HepG2 (cell line): ENCODE data around the gene MSI2. TPM values are rescaled to one million over a fixed set of nuclear protein-coding genes. Genes with fewer than 3 reads are reported as not detected.

Experiments used
- ATAC-seq: fragments of 200-7000 bp; cut with Tn5 transposase; 3 replicates; pipeline ENCODE4 v1.9.1; 2020; ENCODE audit warnings: mild to moderate bottlenecking, moderate library complexity
- BruUV-seq: library from RNA; stranded (reverse); fragments of 400-500 nt; replicated peaks from 2 replicates; lab custom pipeline; 2021; lab: Mats Ljungman, UMichigan
- CTCF ChIA-PET: fragments of 300-600 bp; formaldehyde crosslinking; extraction: SDS; loops from one replicate; lab custom pipeline; 2021; ENCODE audit warnings: low total read pairs, inconsistent platforms, low intra/inter-chr PET ratio; lab: Yijun Ruan, JAX
- POLR2A ChIA-PET: fragments of 350-600 bp; sonication (Branson Sonifier 250); formaldehyde crosslinking; loops from one replicate; lab custom pipeline; 2020; ENCODE audit warnings: antibody characterized with exemption, inconsistent platforms; lab: Yijun Ruan, JAX
- DNase-seq: peaks from one replicate; pipeline ENCODE4 v3.0.0-alpha.2; 2015; ENCODE audit warnings: low spot score
- FAIRE-seq: peaks from 3 replicates; lab custom pipeline; 2011; peaks lifted over from hg19 to GRCh38; lab: Jason Lieb, UNC
- H2AFZ ChIP-seq: one replicate; pipeline ENCODE4 v1.6.1; 2011; ENCODE audit warnings: low read length, inconsistent platforms
- H3K27ac ChIP-seq: fragments of 300-600 bp; 3 replicates; pipeline ENCODE4 v1.8.0; 2011; ENCODE audit warnings: mixed run types, mild to moderate bottlenecking, mixed read lengths, low read length, inconsistent platforms; ENCODE audit not compliant: insufficient read depth; ENCODE audit errors: extremely low read length
- H3K27me3 ChIP-seq, 2 experiments: fragments of 200-600 bp in 1 of 2; 2 replicates in 1 of 2; 3 replicates in 1 of 2; pipeline versions ENCODE4 v1.6.0 to v1.8.0; 2011; ENCODE audit warnings: low read length in 2 of 2, mild to moderate bottlenecking in 2 of 2, moderate library complexity in 2 of 2, inconsistent platforms in 1 of 2; ENCODE audit not compliant: insufficient read depth in 2 of 2, control insufficient read depth in 1 of 2
- H3K36me3 ChIP-seq, 2 experiments: fragments of 200-600 bp in 1 of 2; replicated peaks in 1 of 2; 2 replicates in 1 of 2; 3 replicates in 1 of 2; pipeline versions ENCODE4 v1.5.1 to v1.8.0; 2011; ENCODE audit warnings: low read length in 2 of 2, inconsistent platforms in 1 of 2; ENCODE audit not compliant: insufficient read depth in 2 of 2, control insufficient read depth in 1 of 2
- H3K4me1 ChIP-seq: 2 replicates; pipeline ENCODE4 v1.5.1; 2012; ENCODE audit warnings: low read length, inconsistent platforms; ENCODE audit not compliant: insufficient read depth
- H3K4me2 ChIP-seq: 2 replicates; pipeline ENCODE4 v1.6.0; 2011; ENCODE audit warnings: low read depth, low read length, inconsistent platforms
- H3K4me3 ChIP-seq, 3 experiments: fragments of 200-600 bp in 1 of 3; sonication (generic), shearing (Covaris generic) in 1 of 3; replicated peaks in 1 of 3; 2 replicates each; pipeline ENCODE4 v1.5.1; 2011 to 2016; ENCODE audit warnings: low read length in 3 of 3, inconsistent platforms in 2 of 3, low read depth in 2 of 3, mild to moderate bottlenecking in 2 of 3, control low read depth in 1 of 3, mixed read lengths in 1 of 3; ENCODE audit not compliant: insufficient read depth in 1 of 3
- H3K79me2 ChIP-seq: one replicate; pipeline ENCODE4 v1.6.1; 2011; ENCODE audit warnings: low read length, inconsistent platforms; ENCODE audit not compliant: insufficient read depth
- H3K9ac ChIP-seq: 2 replicates; pipeline ENCODE4 v1.6.0; 2011; ENCODE audit warnings: mild to moderate bottlenecking, low read depth, low read length, inconsistent platforms; ENCODE audit not compliant: insufficient read depth
- H3K9me3 ChIP-seq: 2 replicates; pipeline ENCODE4 v1.5.1; 2012; ENCODE audit warnings: mild to moderate bottlenecking, low read length
- H4K20me1 ChIP-seq: 2 replicates; pipeline ENCODE4 v1.6.0; 2011; ENCODE audit warnings: inconsistent platforms, mild to moderate bottlenecking, low read length, moderate library complexity; ENCODE audit not compliant: insufficient read depth
- ERF ChIP-seq: IDR thresholded peaks from 2 replicates; pipeline ENCODE4 v1.6.1; 2018; ENCODE audit warnings: missing biosample characterization, missing genetic modification reagents
- FOXA1 ChIP-seq, 2 experiments: fragments of 450-650 bp in 1 of 2; sonication (generic) in 1 of 2; formaldehyde crosslinking in 1 of 2; IDR thresholded peaks; 2 replicates each; pipeline versions ENCODE4 v1.4.0 to v1.6.1; 2016 to 2020; ENCODE audit warnings: missing genetic modification reagents in 1 of 2
- GFI1 ChIP-seq: sonication (generic); formaldehyde crosslinking; IDR thresholded peaks from 2 replicates; pipeline ENCODE4 v1.5.0; 2020; ENCODE audit warnings: missing genetic modification reagents, mild to moderate bottlenecking, borderline replicate concordance
- NCOA1 ChIP-seq: sonication (generic); formaldehyde crosslinking; IDR thresholded peaks from 2 replicates; pipeline ENCODE4 v1.9.0; 2021; ENCODE audit warnings: missing genetic modification reagents
- NFAT5 ChIP-seq: sonication (generic); formaldehyde crosslinking; IDR thresholded peaks from 2 replicates; pipeline ENCODE4 v1.4.0; 2020; ENCODE audit warnings: missing genetic modification reagents
- RAD51 ChIP-seq: fragments of 450-650 bp; IDR thresholded peaks from 2 replicates; pipeline ENCODE4 v1.6.1; 2016; ENCODE audit warnings: borderline replicate concordance
- REXO4 ChIP-seq: sonication (generic); formaldehyde crosslinking; IDR thresholded peaks from 2 replicates; pipeline ENCODE4 v1.8.0; 2022; ENCODE audit warnings: missing genetic modification reagents, mild to moderate bottlenecking, borderline replicate concordance
- XBP1 ChIP-seq: sonication (generic); formaldehyde crosslinking; IDR thresholded peaks from 2 replicates; pipeline ENCODE4 v1.5.0; 2020; ENCODE audit warnings: missing genetic modification reagents
- ZBTB37 ChIP-seq: sonication (generic); formaldehyde crosslinking; IDR thresholded peaks from 2 replicates; pipeline ENCODE4 v1.4.0; 2020; ENCODE audit warnings: mild to moderate bottlenecking, missing genetic modification reagents
- ZNF251 ChIP-seq: sonication (generic); formaldehyde crosslinking; IDR thresholded peaks from 2 replicates; pipeline ENCODE4 v1.9.0; 2021; ENCODE audit warnings: mild to moderate bottlenecking, missing genetic modification reagents
- ZNF574 ChIP-seq: sonication (generic); formaldehyde crosslinking; IDR thresholded peaks from 2 replicates; pipeline ENCODE4 v1.4.0; 2020; ENCODE audit warnings: missing genetic modification reagents
- ZNF766 ChIP-seq: sonication (generic); formaldehyde crosslinking; IDR thresholded peaks from 2 replicates; pipeline ENCODE4 v1.5.0; 2020; ENCODE audit warnings: missing genetic modification reagents, borderline replicate concordance
- ZNF792 ChIP-seq: IDR thresholded peaks from 2 replicates; pipeline ENCODE4 v1.6.1; 2016
- WGBS: methylation state at CpG from one replicate; pipeline ENCODE4 v1.1.6; 2017; ENCODE audit warnings: low lambda C conversion rate; 5-methylcytosine and 5-hydroxymethylcytosine counted together
- in situ Hi-C: cut with HindIII; loops from 2 replicates; pipeline ENCODE4 v1.10.0; 2017; ENCODE audit warnings: low pct_unique_long_range_greater_than_20kb; ENCODE audit not compliant: extremely low pct_ligation_motif_present
- intact Hi-C: fragments of 100-400 bp; cut with micrococcal nuclease; formaldehyde crosslinking; loops from one replicate; pipeline ENCODE4 v1.10.0; 2022; ENCODE audit not compliant: unreplicated experiment
- polyA plus RNA-seq, 8 experiments: library from polyadenylated mRNA; depleted of rRNA in 3 of 8; stranded (reverse) in 7 of 8; unstranded in 1 of 8; fragments of >200 nt; fragmentation: Illumina TruSeq in 4 of 8; extraction: Trizol in 4 of 8; gene quantifications; 2 replicates each; pipeline versions ENCODE4 v1.2.1 to v1.2.3, GENCODE V29; 2011 to 2016; ENCODE audit warnings: low read depth in 4 of 8, missing spikeins in 1 of 8, mixed read lengths in 1 of 8; ENCODE audit not compliant: insufficient read depth in 1 of 8
- total RNA-seq, 5 experiments: library from RNA; depleted of rRNA; stranded (reverse); fragments of >200 nt; fragmentation: Illumina TruSeq; extraction: Trizol; gene quantifications; 2 replicates each; pipeline ENCODE4 v1.2.3, GENCODE V29; 2016; ENCODE audit warnings: low read depth in 1 of 5

MSI2 gene
- total and polyA plus RNA-seq, 2 of the 13 experiments (the other 11 are each of a cell fraction or from before 2014, with no cell fraction given) = 77.5 to 78.4 TPM

- Histone ChIP-seq H3K4me2 (peak overlapping the region; percentile 48), H3K36me3 (peaks cover 0 to 10% of the 10 kb centered on the region in 2 experiments; a peak in 2 of 5 replicates), H3K9ac (no peak overlapping the region), H4K20me1 (no peaks in the 10 kb centered on the region), H2AFZ (no peak overlapping the region), H3K9me3 (no peaks in the 10 kb centered on the region), H3K4me1 (peaks cover 94% of the 10 kb centered on the region), H3K27me3 (no peaks in the 10 kb centered on the region), H3K27ac (peak overlapping the region; percentile 62), H3K4me3 (peak overlapping the region in 1 of 3 experiments; percentile 42; a peak in 2 of 6 replicates), H3K79me2 (peaks cover 7% of the 10 kb centered on the region)
- in situ Hi-C loops (no loop called here), intact Hi-C loops (loop anchor here (5.0 kb wide), 1 partner anchor 123 kb away; no protein-coding TSS in a partner anchor)
- CTCF ChIA-PET = no interaction called here
- FAIRE-seq (peak; percentile 76), ATAC-seq (peak; percentile 81), DNase-seq (peak; percentile 85)
- 5% methylated on average over 5 of the region's 5 CpGs for WGBS
- POLR2A ChIA-PET = interaction anchor here (1.3 to 8.2 kb wide), 4 partner anchors 18 to 64 kb away, joined by 7 to 113 read pairs (median 8); no protein-coding TSS in a partner anchor
- BruUV-seq = no TSS peak
- TF ChIP-seq GFI1 (CRISPR knock-in tag) (peak; percentile 96), ZNF766 (peak; percentile 87; the same call in 1 of the 2 replicates), REXO4 (CRISPR knock-in tag) (no peak), ZNF574 (peak; percentile 88), FOXA1 (IDR thresholded peaks at IDR 0.05) (no peak), FOXA1 (CRISPR knock-in tag; IDR thresholded peaks at IDR 0.05) (peak; percentile 76), ZNF251 (CRISPR knock-in tag) (no peak), ZNF792 (peak; percentile 83), ERF (CRISPR knock-in tag) (peak; percentile 90), NFAT5 (0 out of 2 replicates have a peak, but pooled peaks have one; percentile 30), RAD51 (no peak), XBP1 (CRISPR knock-in tag) (no peak), ZBTB37 (CRISPR knock-in tag) (no peak), NCOA1 (CRISPR knock-in tag) (peak; percentile 89)
These were observed 323.9 kb downstream of the MSI2 start for GRCh38 chr17:57580055-57580739.
